NCI-H1092 (cell line): ENCODE results near the gene HOMEZ.

Source experiments
- DNase-seq: peaks from one replicate; lab custom pipeline; 2025; lab: John Stamatoyannopoulos, UW

HOMEZ gene

DNA sequence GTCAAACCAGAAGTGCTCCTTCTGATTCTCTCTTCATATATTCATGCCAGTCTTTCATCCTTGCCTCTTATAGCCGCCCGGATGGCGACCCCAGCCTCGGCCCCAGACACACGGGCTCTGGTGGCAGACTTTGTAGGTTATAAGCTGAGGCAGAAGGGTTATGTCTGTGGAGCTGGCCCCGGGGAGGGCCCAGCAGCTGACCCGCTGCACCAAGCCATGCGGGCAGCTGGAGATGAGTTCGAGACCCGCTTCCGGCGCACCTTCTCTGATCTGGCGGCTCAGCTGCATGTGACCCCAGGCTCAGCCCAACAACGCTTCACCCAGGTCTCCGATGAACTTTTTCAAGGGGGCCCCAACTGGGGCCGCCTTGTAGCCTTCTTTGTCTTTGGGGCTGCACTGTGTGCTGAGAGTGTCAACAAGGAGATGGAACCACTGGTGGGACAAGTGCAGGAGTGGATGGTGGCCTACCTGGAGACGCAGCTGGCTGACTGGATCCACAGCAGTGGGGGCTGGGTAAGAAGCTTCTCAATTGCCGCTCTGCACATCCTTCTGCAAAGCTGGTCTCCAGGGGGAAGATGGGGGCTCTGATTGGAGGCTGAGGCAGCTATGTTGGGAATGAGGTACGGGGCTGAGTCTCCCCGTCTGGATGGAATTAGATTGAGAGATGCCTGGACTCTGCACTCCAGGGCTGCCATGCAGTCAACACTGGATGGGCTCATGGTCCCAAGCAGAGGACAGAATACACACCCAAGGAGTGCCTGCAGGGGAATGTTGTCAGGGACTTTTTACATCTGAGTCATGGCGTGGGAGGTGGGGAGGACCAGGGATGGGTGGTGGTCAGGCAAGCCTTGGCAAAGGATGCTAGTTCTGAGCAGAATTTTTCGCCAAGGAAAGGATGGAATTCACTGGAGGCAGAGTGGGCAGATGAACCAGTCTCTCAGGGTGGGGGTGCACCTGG lies 22.0 kb upstream of the HOMEZ start:
- DNase-seq, result no peak

DNA sequence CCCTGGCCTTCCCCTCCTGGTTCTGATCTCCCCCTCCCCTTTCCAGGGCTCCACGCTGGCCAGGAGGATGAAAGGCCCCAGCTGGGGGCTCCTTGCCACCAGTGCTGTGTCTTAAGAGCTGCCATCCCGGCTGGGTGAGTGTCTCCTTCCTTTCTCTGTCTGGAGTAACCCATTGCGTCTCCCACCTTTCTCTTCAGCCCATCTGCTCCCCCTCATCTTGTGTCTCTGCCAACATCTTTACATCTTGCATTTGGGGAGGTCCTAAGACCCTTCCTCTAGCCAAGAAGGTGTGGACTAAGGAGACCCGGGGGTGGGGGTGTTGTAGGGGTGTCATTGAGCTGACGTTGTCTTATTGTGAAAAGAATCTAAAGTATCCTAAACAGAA lies 21.2 kb upstream of the HOMEZ start:
- DNase-seq, result no peak

- DNase-seq, result peak; percentile 85
Observed at GRCh38 chr14:23306412-23307145, 20.6 kb upstream of the HOMEZ start, which contains the start of gene BCL2L2. TSS of gene BCL2L2 (plus strand) at chr14:23306833. CDS start at chr14:23307768, 935 bp downstream.

- DNase-seq, result peak; percentile 82
Observed at GRCh38 chr14:23302290-23303225, 16.6 kb upstream of the HOMEZ start, which contains the start of gene PPP1R3E. TSS of gene PPP1R3E (minus strand) at chr14:23302859. CDS start at chr14:23302576, 283 bp downstream.

- DNase-seq, result no peak
Observed at GRCh38 chr14:23301969-23302289, 16.0 kb upstream of the HOMEZ start.

DNA sequence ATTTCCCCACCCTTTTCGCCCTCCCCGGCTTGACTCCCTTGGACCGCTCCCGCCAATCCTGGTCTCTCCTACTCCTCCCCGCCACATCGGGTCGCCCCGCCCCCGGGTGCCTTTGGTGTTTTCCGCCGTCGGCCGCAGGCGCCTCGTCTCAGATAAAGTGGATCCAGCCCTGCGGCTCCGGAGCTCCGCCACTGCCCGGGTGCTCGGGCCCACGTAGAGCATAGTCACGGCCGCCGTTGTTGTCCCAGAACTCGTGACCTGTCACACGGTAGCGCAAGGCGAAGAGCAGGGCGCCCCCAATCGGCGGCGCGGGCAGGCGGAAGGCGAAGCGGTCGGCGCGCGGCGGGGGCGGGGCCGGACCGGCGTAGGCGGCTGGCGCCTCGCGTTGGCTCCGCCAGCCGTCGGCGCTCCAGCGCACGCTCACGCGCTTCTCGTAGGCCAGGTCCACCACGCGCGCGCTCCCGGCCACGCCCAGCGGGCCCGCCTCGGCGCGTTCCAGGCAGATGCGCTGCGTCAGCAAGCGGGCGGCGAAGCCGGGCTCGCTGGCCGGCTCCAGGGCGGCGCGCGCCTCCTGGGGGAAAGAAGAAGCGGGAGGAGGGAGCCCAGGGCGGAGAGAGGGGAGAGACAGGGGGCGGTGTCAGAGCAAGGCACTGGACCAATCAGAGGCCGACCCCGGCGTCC lies 15.5 kb upstream of the HOMEZ start:
- DNase-seq, result peak; percentile 98

DNA sequence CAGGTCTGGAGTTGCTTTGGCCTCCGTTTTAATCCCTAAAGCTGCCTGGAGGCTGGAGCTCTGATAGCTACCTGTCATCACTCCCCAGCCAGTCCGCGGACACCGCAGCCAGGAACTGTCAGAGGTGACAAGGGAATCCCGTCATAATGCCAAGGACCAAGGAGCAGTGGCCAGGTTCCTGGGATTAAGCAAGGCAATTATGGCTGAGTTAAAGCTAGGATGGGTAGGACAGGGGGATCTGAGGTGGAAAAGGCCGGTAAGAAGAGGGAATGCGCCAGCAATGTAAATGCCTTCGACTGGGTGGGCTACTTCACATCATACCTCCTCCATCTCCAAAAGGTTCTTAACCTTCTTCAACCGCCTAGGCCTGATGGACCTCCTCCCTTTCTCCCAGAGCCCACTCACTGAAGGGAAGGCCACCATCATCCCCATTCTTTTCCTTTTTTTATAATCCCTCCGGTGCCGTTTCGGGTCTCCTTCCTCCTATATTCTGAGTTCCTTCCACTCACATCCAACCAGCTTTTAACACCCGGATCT lies 14.8 kb upstream of the HOMEZ start:
- no peak for DNase-seq

GRCh38 chr14:23299986-23300686 lies 14.2 kb upstream of the HOMEZ start:
- no peak for DNase-seq

- no peak for DNase-seq
Observed at GRCh38 chr14:23299211-23299957, 13.5 kb upstream of the HOMEZ start.

GRCh38 chr14:23297611-23298277 lies 11.8 kb upstream of the HOMEZ start:
- no peak for DNase-seq

DNA sequence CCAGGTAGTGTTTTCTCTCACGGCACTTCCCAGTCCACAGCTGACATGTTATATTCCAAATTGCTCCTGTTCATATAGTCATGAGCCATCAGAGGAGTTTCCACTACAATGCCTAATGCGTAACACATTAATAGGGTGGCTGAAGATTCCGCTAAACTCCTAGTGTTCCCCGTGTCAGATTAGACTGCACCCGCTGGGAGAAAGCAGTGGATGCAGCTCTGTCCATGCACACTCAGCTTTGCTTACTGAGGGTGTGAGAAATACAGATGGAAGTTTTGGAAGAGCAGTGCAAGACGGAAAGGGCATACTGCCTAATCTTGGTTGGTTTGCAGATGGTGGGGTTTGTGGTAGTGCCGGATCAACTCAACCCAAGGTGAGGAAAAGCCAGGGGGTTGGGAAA lies 11.2 kb upstream of the HOMEZ start:
- no peak for DNase-seq

DNA sequence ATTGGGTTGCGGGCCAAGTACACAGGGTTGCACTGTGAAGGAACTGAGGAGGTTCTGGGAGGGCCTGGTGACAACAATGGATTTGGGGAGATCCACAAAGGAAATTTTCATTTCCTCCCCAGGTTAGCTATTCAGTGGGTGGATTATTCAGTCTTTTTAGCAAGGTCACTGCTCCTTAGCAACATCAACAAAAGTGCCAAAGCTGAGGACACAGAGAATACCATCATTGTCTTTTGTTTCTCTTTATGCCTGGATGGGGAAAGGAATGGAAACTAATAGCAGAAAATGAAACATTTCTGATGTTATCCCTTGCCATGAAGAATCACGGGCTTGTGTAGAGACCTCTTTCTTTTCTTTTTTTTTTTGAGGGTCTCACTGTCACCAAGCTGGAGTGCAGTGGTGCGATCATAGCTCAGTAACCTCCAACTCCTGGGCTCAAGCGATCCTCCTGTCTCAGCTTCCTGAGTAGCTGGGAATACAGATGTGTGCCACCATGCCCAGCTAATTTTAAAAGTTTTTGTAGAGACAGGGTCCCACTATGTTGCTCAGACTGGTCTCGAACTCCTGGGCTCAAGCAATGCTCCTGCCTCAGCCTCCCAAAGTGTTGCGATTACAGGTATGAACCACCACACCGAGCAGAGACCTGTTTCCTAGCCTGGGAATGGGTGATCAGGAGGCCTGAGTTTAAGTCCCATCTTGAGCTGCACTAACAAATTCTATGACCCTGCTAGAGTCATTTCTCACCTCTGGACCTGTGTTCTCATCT lies 10.3 kb upstream of the HOMEZ start:
- DNase-seq, result no peak

- peak; percentile 32 for DNase-seq
Observed at GRCh38 chr14:23294734-23295561, 9.0 kb upstream of the HOMEZ start.

GRCh38 chr14:23286902-23287479 lies 1.1 kb upstream of the HOMEZ start:
- no peak for DNase-seq

DNA sequence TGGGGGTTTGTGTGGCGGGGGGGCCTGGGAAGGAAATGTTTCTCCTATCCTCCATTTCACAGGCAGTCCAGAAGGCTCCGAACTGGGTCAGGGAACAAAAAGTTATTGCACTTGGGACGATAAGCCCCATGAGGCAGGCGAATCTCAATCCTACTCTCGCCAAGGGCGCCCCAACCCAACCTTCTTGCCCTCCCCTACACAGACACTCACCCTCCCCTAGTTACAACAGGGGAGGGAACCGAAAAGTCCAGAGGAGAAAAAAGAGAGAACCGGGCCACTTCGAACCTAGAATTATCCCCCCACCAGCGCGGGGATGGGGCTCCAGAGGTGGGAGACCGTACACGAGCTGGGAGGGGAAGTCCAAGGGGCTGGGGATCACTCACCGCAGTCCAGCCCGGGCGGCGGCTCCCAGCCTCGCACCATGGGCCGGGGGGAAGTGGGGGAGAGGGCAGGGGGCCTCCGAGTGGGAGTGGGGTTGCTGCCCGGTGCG lies 357 bp downstream of the HOMEZ start:
- DNase-seq, result no peak

DNA sequence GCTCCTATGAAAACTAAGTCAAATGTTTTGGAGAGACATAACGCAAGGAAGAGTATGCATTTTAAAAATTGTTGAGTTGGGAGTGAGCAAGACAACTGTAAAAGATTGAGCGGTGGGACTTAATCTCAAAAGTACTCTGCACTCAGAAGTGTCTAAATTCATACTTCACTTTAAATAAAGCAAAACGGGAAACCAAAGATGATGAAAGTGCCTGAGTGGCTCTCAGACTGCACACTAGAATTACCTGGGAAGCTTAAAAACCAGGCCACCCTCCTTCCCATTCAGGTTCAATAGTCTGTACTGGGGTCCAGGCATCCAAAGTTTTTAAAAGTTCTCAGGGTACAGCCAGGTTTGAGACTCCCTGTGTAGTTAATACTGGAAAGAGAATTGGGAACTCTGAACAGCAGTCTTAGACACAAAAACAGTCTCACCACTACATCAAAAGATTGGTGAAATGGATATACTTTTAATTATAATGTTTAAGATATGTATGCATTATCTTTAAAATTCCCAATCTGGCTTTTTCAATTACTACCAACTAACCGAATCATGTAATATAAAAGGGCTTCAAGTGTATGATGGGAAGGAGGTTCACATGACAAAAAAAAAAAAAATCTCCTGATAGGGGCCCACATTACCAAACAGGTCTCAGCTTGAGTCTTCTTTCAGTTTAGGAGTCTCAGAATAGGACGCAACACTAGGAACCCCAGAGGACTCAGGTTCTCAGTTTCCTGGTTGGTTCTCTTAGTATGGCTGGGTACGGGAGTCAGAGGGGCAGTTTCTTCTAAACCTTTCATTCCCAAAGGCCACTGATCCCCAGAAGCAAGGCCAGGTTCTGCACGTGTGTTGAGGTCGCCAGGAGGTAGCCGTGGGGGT lies 1.0 kb downstream of the HOMEZ start:
- no peak for DNase-seq
